Fibroblast of lung (primary cell): ENCODE results near the gene GGACT.

Experiments
- EZH2 ChIP-seq: IDR thresholded peaks from 2 replicates; pipeline ENCODE4 v1.5.1; 2012; ENCODE audit warnings: low read length, control low read depth, mild to moderate bottlenecking; ENCODE audit errors: missing control alignments
- TF ChIP-seq, protein P1 (sequence below), 2 donors: IDR thresholded peaks in 1 of 2; conservative IDR thresholded peaks in 1 of 2; 1 replicate in 1 of 2; 2 replicates in 1 of 2; pipeline ENCODE4 v1.5.1; 2011 to 2012; ENCODE audit warnings: low read length in 2 of 2, control low read depth in 1 of 2, inconsistent platforms in 1 of 2, low read depth in 1 of 2, mild to moderate bottlenecking in 1 of 2

DNA sequence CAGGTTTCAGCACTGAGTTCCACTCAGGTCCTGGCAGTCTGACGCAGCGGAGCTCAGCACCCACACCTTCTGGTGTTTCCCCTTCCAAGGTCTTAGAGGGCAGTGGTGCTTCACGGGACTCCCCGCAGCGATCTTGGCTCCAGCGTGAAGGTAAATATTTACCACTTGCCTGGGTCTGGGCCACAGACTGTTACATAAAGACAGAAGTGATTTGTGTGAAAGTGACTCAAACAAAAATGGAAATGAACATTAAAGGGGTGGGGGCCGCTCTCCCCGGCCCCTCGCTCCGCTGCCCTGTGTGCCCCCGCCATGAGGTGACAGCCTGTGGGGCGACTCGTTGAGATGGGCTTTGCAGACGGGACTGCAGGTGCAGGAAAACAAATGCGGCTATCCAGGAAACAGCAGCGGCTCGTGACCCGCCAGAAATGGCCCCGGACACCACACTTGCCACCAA is 55.0 kb downstream of the GGACT start:
- TF ChIP-seq, protein P1, sequence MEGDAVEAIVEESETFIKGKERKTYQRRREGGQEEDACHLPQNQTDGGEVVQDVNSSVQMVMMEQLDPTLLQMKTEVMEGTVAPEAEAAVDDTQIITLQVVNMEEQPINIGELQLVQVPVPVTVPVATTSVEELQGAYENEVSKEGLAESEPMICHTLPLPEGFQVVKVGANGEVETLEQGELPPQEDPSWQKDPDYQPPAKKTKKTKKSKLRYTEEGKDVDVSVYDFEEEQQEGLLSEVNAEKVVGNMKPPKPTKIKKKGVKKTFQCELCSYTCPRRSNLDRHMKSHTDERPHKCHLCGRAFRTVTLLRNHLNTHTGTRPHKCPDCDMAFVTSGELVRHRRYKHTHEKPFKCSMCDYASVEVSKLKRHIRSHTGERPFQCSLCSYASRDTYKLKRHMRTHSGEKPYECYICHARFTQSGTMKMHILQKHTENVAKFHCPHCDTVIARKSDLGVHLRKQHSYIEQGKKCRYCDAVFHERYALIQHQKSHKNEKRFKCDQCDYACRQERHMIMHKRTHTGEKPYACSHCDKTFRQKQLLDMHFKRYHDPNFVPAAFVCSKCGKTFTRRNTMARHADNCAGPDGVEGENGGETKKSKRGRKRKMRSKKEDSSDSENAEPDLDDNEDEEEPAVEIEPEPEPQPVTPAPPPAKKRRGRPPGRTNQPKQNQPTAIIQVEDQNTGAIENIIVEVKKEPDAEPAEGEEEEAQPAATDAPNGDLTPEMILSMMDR (conservative IDR thresholded peaks at IDR 0.05 in 1 of 2, IDR thresholded peaks at IDR 0.05 in 1 of 2; ENCODE audit: low read depth in 1 of 2, low read length in 2 of 2): no peak
- no peak for TF ChIP-seq EZH2
